ENCODE data around the gene MRPL18.

The MRPL18 gene

GRCh38 chr6:159844737-159845645, 54.7 kb downstream of the MRPL18 start:
- DNase-seq (ENCODE audit: low spot score): no peak

All from NAMALWA (cell line).